ENCODE measurements around the gene CNTN1. TPM values are rescaled to one million over a fixed set of nuclear protein-coding genes. Genes with fewer than 3 reads are reported as not detected.

The CNTN1 gene
- total RNA-seq, 1 experiment from 2014 or later = 6.5 TPM

- no peaks in the 10 kb centered on the region for H3K36me3 Mint-ChIP-seq (ENCODE audit: insufficient read depth in 1 of 3, low read depth in 3 of 3)
- Histone ChIP-seq H3K4me2 (ENCODE audit: insufficient read depth, insufficient read length, low read length) (no peak overlapping the region), H2BK5ac (ENCODE audit: insufficient read length, low read length) (no peak overlapping the region), H3K23ac (ENCODE audit: insufficient read length, low read depth, low read length) (no peak overlapping the region), H2BK15ac (ENCODE audit: low read depth, low read length) (no peak overlapping the region), H3K18ac (ENCODE audit: insufficient read length, low read depth, low read length) (no peak overlapping the region), H2BK120ac (ENCODE audit: low read depth, low read length, poor library complexity, severe bottlenecking) (no peak overlapping the region), H4K8ac (replicated peaks; ENCODE audit: insufficient read length, low read depth, low read length) (no peak overlapping the region), H2BK12ac (ENCODE audit: insufficient read length, low read depth, low read length) (no peak overlapping the region), H3K56ac (ENCODE audit: insufficient read length, low read depth, low read length) (no peak overlapping the region), H3T11ph (ENCODE audit: low read length) (no peak overlapping the region), H3K79me2 (ENCODE audit: insufficient read depth, low read length) (no peaks in the 10 kb centered on the region), H2AK5ac (ENCODE audit: insufficient read length, low read length) (no peak overlapping the region), H4K20me1 (ENCODE audit: control insufficient read depth, insufficient read depth, insufficient read length) (no peaks in the 10 kb centered on the region), H3K4me1 (ENCODE audit: insufficient read depth, low read length) (no peaks in the 10 kb centered on the region), H2BK20ac (ENCODE audit: low read depth, low read length, poor library complexity, severe bottlenecking) (no peak overlapping the region), H3K27ac (ENCODE audit: insufficient read length, low read depth, low read length) (no peak overlapping the region), H4K5ac (ENCODE audit: insufficient read length, low read depth, low read length) (no peak overlapping the region), H3K23me2 (ENCODE audit: insufficient read length, low read depth, low read length, poor library complexity, severe bottlenecking) (no peaks in the 10 kb centered on the region), H4K91ac (ENCODE audit: insufficient read length, low read depth, low read length) (no peak overlapping the region), H3K79me1 (ENCODE audit: insufficient read depth, low read depth, low read length, poor library complexity, severe bottlenecking) (no peaks in the 10 kb centered on the region), H3K4ac (ENCODE audit: low read depth, low read length) (no peak overlapping the region), H2AFZ (ENCODE audit: low read length) (no peak overlapping the region), H3K9me3 (ENCODE audit: control insufficient read depth, low read depth, low read length) (no peaks in the 10 kb centered on the region), H3K9ac (ENCODE audit: extremely low read depth, insufficient read length, low read length) (no peak overlapping the region), H3K14ac (ENCODE audit: insufficient read depth, low read length) (no peak overlapping the region), H3K27me3 (ENCODE audit: insufficient read depth, low read length) (no peaks in the 10 kb centered on the region)
- no CpG with 5 or more reads among the region's 4 CpGs for WGBS (ENCODE audit: extremely low coverage, insufficient read length, low lambda C conversion rate)
- H3K9me3 Mint-ChIP-seq = no peaks in the 10 kb centered on the region
- no peak overlapping the region for H3K27ac Mint-ChIP-seq
- H3K4me3 Mint-ChIP-seq = no peak overlapping the region
- no peak for DNase-seq
- H3K4me1 Mint-ChIP-seq = no peaks in the 10 kb centered on the region
- TF ChIP-seq CTCF (conservative IDR thresholded peaks at IDR 0.05) = no peak
- H3K27me3 Mint-ChIP-seq (ENCODE audit: low read depth) = no peaks in the 10 kb centered on the region; the same call in 1 of the 2 replicates
These were observed 7.3 kb upstream of the CNTN1 start for GRCh38 chr12:40684986-40685385.

All from H9 (cell line).